Measurements from ENCODE around the gene ABI3BP.
A peak's percentile ranks its signal among the peaks of the same experiment; 100 is the strongest.

ABI3BP gene

GRCh38 chr3:100857863-100858262 is 135.4 kb downstream of the ABI3BP start:
- Histone ChIP-seq H3K27ac (peak overlapping the region in 1 of 21 experiments; percentile 10), H3K4me3 (no peak overlapping the region)

- H3K27ac ChIP-seq, result peak overlapping the region in 1 of 21 experiments; percentile 66
- no peak overlapping the region for H3K4me3 ChIP-seq
These were observed 136.4 kb downstream of the ABI3BP start for GRCh38 chr3:100856821-100857220.

DNA sequence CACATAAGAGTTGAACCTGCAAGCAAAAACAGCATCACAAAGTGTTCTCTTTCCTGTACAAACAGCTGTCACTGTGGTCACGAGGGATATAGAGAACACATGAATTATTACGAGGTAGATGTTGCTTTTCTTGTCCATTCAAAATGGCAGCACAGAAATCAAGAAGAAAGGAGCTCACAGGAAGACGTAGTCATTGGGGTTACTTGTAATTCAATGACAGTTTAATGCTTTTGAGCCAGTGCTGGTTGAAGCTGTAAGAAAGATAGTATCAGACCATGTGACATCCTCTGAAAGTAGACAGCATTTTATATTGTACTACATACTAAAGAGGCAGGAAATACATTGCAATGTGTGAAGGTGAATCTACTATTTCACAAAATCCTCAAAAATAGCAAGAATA is 140.4 kb downstream of the ABI3BP start:
- Histone ChIP-seq H3K27ac (no peak overlapping the region), H3K4me3 (no peak overlapping the region)

DNA sequence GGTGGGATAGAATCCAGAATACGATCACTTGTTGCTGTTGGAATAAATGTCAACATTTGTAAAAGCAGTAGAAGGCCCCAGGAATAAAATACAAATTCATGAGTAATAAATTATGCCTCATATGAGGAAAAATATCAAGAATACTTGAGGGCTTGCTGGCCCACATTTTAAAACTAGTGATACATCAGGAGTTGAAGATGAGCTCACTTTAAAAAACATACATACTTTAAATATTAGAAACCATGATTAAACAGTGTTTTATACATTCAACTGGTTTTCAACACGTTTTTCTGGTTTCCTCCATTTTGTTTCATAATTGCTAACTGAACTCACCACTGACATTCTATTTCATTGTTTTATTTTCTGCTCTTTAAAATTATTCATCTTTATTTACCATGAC is 142.5 kb downstream of the ABI3BP start:
- Histone ChIP-seq H3K27ac (no peak overlapping the region), H3K4me3 (no peak overlapping the region)

DNA sequence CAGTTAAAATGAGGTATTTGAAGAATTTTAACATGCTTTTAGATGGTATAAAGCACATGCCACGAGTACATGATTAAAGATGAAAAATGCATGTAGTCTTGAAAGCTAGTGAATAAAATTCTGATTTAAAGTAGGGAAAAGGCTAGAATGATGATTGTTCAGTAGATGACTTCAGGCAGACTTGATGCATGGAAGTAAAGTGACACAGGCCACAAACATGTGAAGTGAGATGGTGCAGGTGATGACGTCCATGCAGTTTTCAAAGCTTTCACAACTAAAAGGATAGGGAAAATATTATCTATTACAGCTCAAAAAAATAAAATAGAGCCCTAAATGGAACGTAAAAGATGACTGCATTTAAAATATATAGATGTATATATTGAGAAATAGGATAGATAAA is 143.1 kb downstream of the ABI3BP start:
- H3K27ac ChIP-seq, result no peak overlapping the region
- no peak overlapping the region for H3K4me3 ChIP-seq

- H3K4me3 ChIP-seq, result no peak overlapping the region
- H3K27ac ChIP-seq, result no peak overlapping the region
These were observed 148.9 kb downstream of the ABI3BP start for GRCh38 chr3:100844063-100844936.

DNA sequence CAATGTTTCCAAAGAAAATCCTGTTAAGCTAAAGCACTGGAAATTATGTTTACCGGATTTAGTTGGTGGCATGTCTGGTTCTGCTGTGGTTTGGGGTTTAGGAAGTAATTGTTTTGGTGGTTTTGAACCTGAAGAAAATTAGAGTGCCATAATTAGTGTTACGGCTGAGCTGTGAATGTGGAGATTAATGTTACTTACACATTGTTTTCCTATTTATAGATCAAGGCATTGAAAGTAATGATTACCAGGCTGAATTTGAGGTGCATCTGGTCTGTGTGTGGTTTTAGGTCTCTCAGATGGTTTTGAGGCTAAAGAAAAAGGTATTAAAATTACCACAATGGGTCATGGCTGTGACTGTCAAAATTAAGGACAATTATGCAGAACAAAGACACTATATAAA is 155.1 kb downstream of the ABI3BP start:
- Histone ChIP-seq H3K27ac (no peak overlapping the region), H3K4me3 (no peak overlapping the region)

DNA sequence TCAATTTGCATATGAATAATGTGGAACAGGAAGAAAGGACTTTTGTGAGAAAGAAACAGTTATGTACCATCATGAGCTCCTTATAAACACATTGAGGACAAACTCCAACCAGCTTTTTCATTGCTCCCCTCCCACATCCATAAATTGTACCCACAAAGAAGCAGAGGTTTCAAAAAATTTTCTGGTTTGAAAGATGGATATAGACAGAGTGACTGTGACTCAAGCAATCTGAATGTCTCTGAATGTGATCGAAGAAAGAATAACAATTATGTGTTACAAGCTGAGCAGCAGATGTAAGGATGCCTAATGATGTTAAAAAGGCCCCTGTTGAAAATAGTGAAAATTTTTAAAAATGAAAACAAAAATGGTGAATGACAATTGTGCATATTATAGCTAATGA is 156.6 kb downstream of the ABI3BP start:
- no peak overlapping the region for H3K27ac ChIP-seq
- no peak overlapping the region for H3K4me3 ChIP-seq

- no peak overlapping the region for H3K4me3 ChIP-seq
- H3K27ac ChIP-seq, result no peak overlapping the region
These were observed 158.9 kb downstream of the ABI3BP start for GRCh38 chr3:100834332-100834731.

DNA sequence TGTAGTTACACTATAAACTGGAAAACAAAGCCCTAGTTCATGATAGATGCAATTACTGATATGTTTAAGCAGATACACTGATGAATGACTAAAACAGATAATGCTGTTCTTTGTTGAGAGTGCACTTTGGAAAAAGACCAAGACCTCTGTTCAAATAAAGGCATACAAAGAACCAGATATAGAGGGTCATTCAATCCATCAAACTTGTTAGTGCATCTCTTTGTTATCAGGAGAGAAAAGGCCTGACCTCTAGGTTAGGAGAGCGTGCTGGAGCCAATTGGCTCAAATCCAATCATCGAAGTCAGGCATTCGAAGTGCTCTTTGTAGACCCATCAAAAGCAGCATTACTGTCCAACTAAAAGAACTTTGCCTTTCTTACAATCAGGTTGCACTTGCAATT is 159.7 kb downstream of the ABI3BP start:
- no peak overlapping the region for H3K27ac ChIP-seq
- H3K4me3 ChIP-seq, result no peak overlapping the region

DNA sequence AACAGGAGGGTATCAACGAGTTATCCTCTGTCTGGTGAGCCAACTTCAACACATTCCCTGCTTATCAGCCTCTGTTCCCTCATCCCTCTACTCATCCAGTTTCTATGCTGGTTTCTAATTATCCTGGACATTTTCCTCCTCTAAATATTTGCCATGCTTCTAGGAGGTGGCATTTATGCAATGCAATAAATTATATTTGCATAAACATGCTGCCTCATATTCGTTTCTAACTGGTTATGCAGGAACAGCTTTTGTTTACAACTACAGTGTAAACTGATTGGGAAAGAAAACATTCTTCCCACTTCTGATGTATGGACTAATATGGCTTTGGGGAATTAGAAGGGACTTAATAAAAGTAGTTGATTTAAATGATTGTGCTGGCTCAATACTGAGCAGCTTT is 161.6 kb downstream of the ABI3BP start:
- Histone ChIP-seq H3K4me3 (no peak overlapping the region), H3K27ac (no peak overlapping the region)

DNA sequence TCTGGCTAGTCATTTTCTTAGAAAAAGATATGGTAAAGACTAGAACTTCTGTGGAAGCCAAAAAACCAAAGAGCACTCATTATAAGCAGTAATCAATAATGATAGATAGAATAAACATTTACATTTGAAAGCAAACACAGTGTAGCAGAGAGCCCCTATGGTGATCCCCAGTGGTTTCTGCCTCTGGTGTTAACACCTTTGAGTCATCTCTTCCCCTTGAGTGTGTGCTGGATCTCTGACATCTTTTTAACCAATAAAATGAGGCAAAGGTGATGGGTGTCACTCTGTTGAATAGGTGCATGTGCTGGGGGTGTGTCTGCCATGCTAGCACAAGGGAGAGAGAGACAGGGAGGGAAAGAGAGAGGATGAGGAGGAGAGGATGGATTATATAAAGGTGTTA is 162.3 kb downstream of the ABI3BP start:
- H3K4me3 ChIP-seq, result no peak overlapping the region
- H3K27ac ChIP-seq, result no peak overlapping the region

DNA sequence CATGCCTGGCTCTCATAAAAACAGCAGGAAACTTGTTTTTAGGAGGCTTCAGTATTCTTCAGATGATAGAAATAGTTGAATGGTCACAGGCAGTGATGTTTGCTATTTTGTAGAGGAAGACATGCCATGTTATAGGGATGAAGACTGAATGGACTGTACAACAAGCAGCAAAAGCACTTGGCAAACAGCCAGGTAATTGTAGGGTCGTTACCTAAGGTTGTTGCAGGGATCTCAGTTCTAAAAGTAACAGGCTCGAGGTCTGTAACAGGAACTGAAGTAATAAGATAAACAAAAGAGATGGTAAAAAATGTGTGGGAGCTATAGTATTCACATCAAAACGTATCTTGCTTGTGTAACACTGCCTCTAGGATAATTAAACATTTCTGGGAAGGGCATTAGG is 167.6 kb downstream of the ABI3BP start:
- Histone ChIP-seq H3K27ac (no peak overlapping the region), H3K4me3 (no peak overlapping the region)

GRCh38 chr3:100815583-100815982 is 177.6 kb downstream of the ABI3BP start:
- Histone ChIP-seq H3K4me3 (no peak overlapping the region), H3K27ac (no peak overlapping the region)

GRCh38 chr3:100813828-100814227 is 179.4 kb downstream of the ABI3BP start:
- Histone ChIP-seq H3K4me3 (no peak overlapping the region), H3K27ac (no peak overlapping the region)

DNA sequence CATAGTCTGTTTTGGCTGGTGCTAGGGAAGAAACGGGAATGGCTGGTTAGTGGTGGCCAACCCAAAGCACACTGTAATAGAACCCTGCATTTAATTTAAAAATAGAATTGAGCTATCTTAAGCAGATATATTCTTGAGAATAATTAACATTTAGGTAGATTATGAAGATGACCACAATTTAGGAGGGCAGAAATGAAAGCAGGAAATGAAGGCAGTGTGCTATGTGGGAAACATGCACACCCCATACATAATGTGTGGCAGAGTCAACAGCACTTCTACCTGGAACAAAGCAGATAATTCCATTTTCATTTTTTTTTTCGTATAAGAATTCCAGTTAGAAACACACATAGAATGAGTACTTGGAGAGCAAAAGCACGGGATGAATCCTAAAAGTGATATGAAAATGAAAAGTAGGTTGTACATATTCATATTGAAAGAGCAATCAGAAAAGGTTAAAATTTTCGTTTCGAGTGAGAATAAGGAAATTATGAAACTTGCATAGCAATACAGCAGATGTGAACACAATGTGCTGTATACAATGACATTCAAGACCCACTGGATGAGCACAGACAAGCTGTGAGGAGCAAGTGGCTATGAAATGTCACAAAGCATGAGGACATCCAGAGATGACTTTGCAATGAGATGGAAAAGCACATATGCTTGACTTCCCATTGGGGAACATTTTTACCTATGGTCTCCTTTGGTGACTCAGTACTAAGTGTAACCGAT is 181.3 kb downstream of the ABI3BP start:
- H3K27ac ChIP-seq, result no peak overlapping the region
- no peak overlapping the region for H3K4me3 ChIP-seq

- no peak overlapping the region for H3K27ac ChIP-seq
These were observed 182.6 kb downstream of the ABI3BP start for GRCh38 chr3:100810671-100811070.

GRCh38 chr3:100804631-100805030 is 188.6 kb downstream of the ABI3BP start:
- no peak overlapping the region for H3K27ac ChIP-seq
- no peak overlapping the region for H3K4me3 ChIP-seq

More at GRCh38 chr3:100810671-100811070, 182.6 kb downstream of the ABI3BP start:
- no peak overlapping the region for H3K4me3 ChIP-seq

GRCh38 chr3:100803711-100804110 is 189.5 kb downstream of the ABI3BP start:
- Histone ChIP-seq H3K4me3 (no peak overlapping the region), H3K27ac (no peak overlapping the region)

DNA sequence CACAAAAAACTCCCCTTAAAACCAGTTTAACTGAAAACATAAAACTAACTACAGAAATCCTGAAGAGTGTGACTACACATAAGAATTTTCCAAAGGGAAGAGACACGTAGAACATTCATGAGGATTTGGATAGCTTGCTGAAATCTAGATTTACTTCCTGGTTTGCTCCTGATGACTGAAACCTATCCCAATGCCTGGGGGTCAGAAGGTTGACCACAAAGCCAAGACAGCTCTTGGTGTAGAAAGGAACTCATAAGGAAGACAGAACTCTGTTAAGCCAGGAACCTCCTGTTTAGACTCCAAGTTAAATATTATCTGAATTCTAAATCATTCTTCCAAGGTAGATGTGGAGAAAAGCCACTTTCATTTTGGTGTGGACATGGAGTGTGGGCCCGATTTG is 191.1 kb downstream of the ABI3BP start:
- Histone ChIP-seq H3K4me3 (no peak overlapping the region), H3K27ac (no peak overlapping the region)

GRCh38 chr3:100798012-100798411 is 195.2 kb downstream of the ABI3BP start:
- H3K27ac ChIP-seq, result no peak overlapping the region
- H3K4me3 ChIP-seq, result no peak overlapping the region
